HepG2 (cell line): ENCODE results near the gene SLIT3. TPM values are rescaled to one million over a fixed set of nuclear protein-coding genes. Genes with fewer than 3 reads are reported as not detected.

ENCODE experiments used
- ATAC-seq: fragments of 200-7000 bp; cut with Tn5 transposase; 3 replicates; pipeline ENCODE4 v1.9.1; 2020; ENCODE audit warnings: mild to moderate bottlenecking, moderate library complexity
- BruUV-seq: library from RNA; stranded (reverse); fragments of 400-500 nt; replicated peaks from 2 replicates; lab custom pipeline; 2021; lab: Mats Ljungman, UMichigan
- CTCF ChIA-PET: fragments of 300-600 bp; formaldehyde crosslinking; extraction: SDS; loops from one replicate; lab custom pipeline; 2021; ENCODE audit warnings: low total read pairs, inconsistent platforms, low intra/inter-chr PET ratio; lab: Yijun Ruan, JAX
- POLR2A ChIA-PET: fragments of 350-600 bp; sonication (Branson Sonifier 250); formaldehyde crosslinking; loops from one replicate; lab custom pipeline; 2020; ENCODE audit warnings: antibody characterized with exemption, inconsistent platforms; lab: Yijun Ruan, JAX
- DNase-seq: peaks from one replicate; pipeline ENCODE4 v3.0.0-alpha.2; 2015; ENCODE audit warnings: low spot score
- FAIRE-seq: peaks from 3 replicates; lab custom pipeline; 2011; peaks lifted over from hg19 to GRCh38; lab: Jason Lieb, UNC
- H2AFZ ChIP-seq: one replicate; pipeline ENCODE4 v1.6.1; 2011; ENCODE audit warnings: low read length, inconsistent platforms
- H3K27ac ChIP-seq: fragments of 300-600 bp; 3 replicates; pipeline ENCODE4 v1.8.0; 2011; ENCODE audit warnings: mixed run types, mild to moderate bottlenecking, mixed read lengths, low read length, inconsistent platforms; ENCODE audit not compliant: insufficient read depth; ENCODE audit errors: extremely low read length
- H3K27me3 ChIP-seq, 2 experiments: fragments of 200-600 bp in 1 of 2; 2 replicates in 1 of 2; 3 replicates in 1 of 2; pipeline versions ENCODE4 v1.6.0 to v1.8.0; 2011; ENCODE audit warnings: low read length in 2 of 2, mild to moderate bottlenecking in 2 of 2, moderate library complexity in 2 of 2, inconsistent platforms in 1 of 2; ENCODE audit not compliant: insufficient read depth in 2 of 2, control insufficient read depth in 1 of 2
- H3K36me3 ChIP-seq, 2 experiments: fragments of 200-600 bp in 1 of 2; replicated peaks in 1 of 2; 2 replicates in 1 of 2; 3 replicates in 1 of 2; pipeline versions ENCODE4 v1.5.1 to v1.8.0; 2011; ENCODE audit warnings: low read length in 2 of 2, inconsistent platforms in 1 of 2; ENCODE audit not compliant: insufficient read depth in 2 of 2, control insufficient read depth in 1 of 2
- H3K4me1 ChIP-seq: 2 replicates; pipeline ENCODE4 v1.5.1; 2012; ENCODE audit warnings: low read length, inconsistent platforms; ENCODE audit not compliant: insufficient read depth
- H3K4me2 ChIP-seq: 2 replicates; pipeline ENCODE4 v1.6.0; 2011; ENCODE audit warnings: low read depth, low read length, inconsistent platforms
- H3K4me3 ChIP-seq, 3 experiments: fragments of 200-600 bp in 1 of 3; sonication (generic), shearing (Covaris generic) in 1 of 3; replicated peaks in 1 of 3; 2 replicates each; pipeline ENCODE4 v1.5.1; 2011 to 2016; ENCODE audit warnings: low read length in 3 of 3, inconsistent platforms in 2 of 3, low read depth in 2 of 3, mild to moderate bottlenecking in 2 of 3, control low read depth in 1 of 3, mixed read lengths in 1 of 3; ENCODE audit not compliant: insufficient read depth in 1 of 3
- H3K79me2 ChIP-seq: one replicate; pipeline ENCODE4 v1.6.1; 2011; ENCODE audit warnings: low read length, inconsistent platforms; ENCODE audit not compliant: insufficient read depth
- H3K9ac ChIP-seq: 2 replicates; pipeline ENCODE4 v1.6.0; 2011; ENCODE audit warnings: mild to moderate bottlenecking, low read depth, low read length, inconsistent platforms; ENCODE audit not compliant: insufficient read depth
- H3K9me3 ChIP-seq: 2 replicates; pipeline ENCODE4 v1.5.1; 2012; ENCODE audit warnings: mild to moderate bottlenecking, low read length
- H4K20me1 ChIP-seq: 2 replicates; pipeline ENCODE4 v1.6.0; 2011; ENCODE audit warnings: inconsistent platforms, mild to moderate bottlenecking, low read length, moderate library complexity; ENCODE audit not compliant: insufficient read depth
- AKAP8 ChIP-seq: sonication (generic); formaldehyde crosslinking; IDR thresholded peaks from 2 replicates; pipeline ENCODE4 v1.5.1; 2020; ENCODE audit warnings: mild to moderate bottlenecking, missing genetic modification reagents
- HDAC6 ChIP-seq: fragments of 200-600 bp; sonication (generic); IDR thresholded peaks from 2 replicates; pipeline ENCODE4 v1.7.0; 2017; ENCODE audit warnings: mild to moderate bottlenecking, antibody characterized with exemption, low read length, low read depth
- KDM3A ChIP-seq: IDR thresholded peaks from 2 replicates; pipeline ENCODE4 v1.6.1; 2018; ENCODE audit warnings: low read depth, missing compliant biosample characterization
- KLF15 ChIP-seq: sonication (generic); formaldehyde crosslinking; IDR thresholded peaks from 2 replicates; pipeline ENCODE4 v1.8.1; 2023; ENCODE audit warnings: borderline replicate concordance, mild to moderate bottlenecking, inconsistent platforms, missing genetic modification reagents, mixed read lengths
- MIXL1 ChIP-seq: IDR thresholded peaks from 2 replicates; pipeline ENCODE4 v1.6.1; 2016
- PAF1 ChIP-seq: IDR thresholded peaks from 2 replicates; pipeline ENCODE4 v1.6.1; 2016; ENCODE audit warnings: missing genetic modification reagents, missing compliant biosample characterization
- SNAPC5 ChIP-seq: sonication (generic); formaldehyde crosslinking; IDR thresholded peaks from 2 replicates; pipeline ENCODE4 v1.8.1; 2023; ENCODE audit warnings: mild to moderate bottlenecking, missing genetic modification reagents, borderline replicate concordance
- ZNF552 ChIP-seq: sonication (generic); formaldehyde crosslinking; IDR thresholded peaks from 2 replicates; pipeline ENCODE4 v1.9.0; 2022; ENCODE audit warnings: missing genetic modification reagents, mild to moderate bottlenecking, borderline replicate concordance
- ZNF703 ChIP-seq: sonication (generic); formaldehyde crosslinking; IDR thresholded peaks from 2 replicates; pipeline ENCODE4 v1.5.1; 2020; ENCODE audit warnings: missing genetic modification reagents, mild to moderate bottlenecking, moderate library complexity, borderline replicate concordance
- ZNF782 ChIP-seq: sonication (generic); formaldehyde crosslinking; IDR thresholded peaks from 2 replicates; pipeline ENCODE4 v1.4.0; 2020; ENCODE audit warnings: missing genetic modification reagents, mild to moderate bottlenecking, borderline replicate concordance
- ZSCAN22 ChIP-seq: sonication (generic); formaldehyde crosslinking; IDR thresholded peaks from 2 replicates; pipeline ENCODE4 v1.4.0; 2020; ENCODE audit warnings: mild to moderate bottlenecking, missing genetic modification reagents
- WGBS: methylation state at CpG from one replicate; pipeline ENCODE4 v1.1.6; 2017; ENCODE audit warnings: low lambda C conversion rate; 5-methylcytosine and 5-hydroxymethylcytosine counted together
- in situ Hi-C: cut with HindIII; loops from 2 replicates; pipeline ENCODE4 v1.10.0; 2017; ENCODE audit warnings: low pct_unique_long_range_greater_than_20kb; ENCODE audit not compliant: extremely low pct_ligation_motif_present
- intact Hi-C: fragments of 100-400 bp; cut with micrococcal nuclease; formaldehyde crosslinking; loops from one replicate; pipeline ENCODE4 v1.10.0; 2022; ENCODE audit not compliant: unreplicated experiment
- polyA plus RNA-seq, 8 experiments: library from polyadenylated mRNA; depleted of rRNA in 3 of 8; stranded (reverse) in 7 of 8; unstranded in 1 of 8; fragments of >200 nt; fragmentation: Illumina TruSeq in 4 of 8; extraction: Trizol in 4 of 8; gene quantifications; 2 replicates each; pipeline versions ENCODE4 v1.2.1 to v1.2.3, GENCODE V29; 2011 to 2016; ENCODE audit warnings: low read depth in 4 of 8, missing spikeins in 1 of 8, mixed read lengths in 1 of 8; ENCODE audit not compliant: insufficient read depth in 1 of 8
- total RNA-seq, 5 experiments: library from RNA; depleted of rRNA; stranded (reverse); fragments of >200 nt; fragmentation: Illumina TruSeq; extraction: Trizol; gene quantifications; 2 replicates each; pipeline ENCODE4 v1.2.3, GENCODE V29; 2016; ENCODE audit warnings: low read depth in 1 of 5

Gene SLIT3
- total and polyA plus RNA-seq, 2 of the 13 experiments (the other 11 are each of a cell fraction or from before 2014, with no cell fraction given) = not detected

DNA sequence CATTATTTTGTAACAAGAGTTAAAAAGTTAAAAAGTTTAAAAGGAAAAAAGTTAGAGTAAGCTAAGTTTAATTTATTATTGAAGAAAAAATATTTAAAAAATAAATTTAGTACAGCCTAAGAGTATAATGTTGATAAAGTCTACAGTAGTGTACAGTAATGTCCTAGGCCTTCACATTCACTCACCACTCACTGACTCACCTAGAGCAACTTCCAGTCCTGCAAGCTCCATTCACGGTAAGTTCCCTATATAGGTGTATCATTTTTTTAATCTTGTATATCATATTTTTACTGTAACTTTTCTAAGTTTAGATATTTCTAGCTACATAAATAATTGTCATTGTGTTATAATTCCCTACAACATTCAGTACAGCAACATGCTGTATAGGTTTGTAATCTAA, 652.4 kb downstream of the SLIT3 start:
- H4K20me1 ChIP-seq = no peaks in the 10 kb centered on the region
- BruUV-seq = no TSS peak
- H2AFZ ChIP-seq = no peak overlapping the region
- no peak overlapping the region for H3K9ac ChIP-seq
- DNase-seq = no peak
- H3K36me3 ChIP-seq = no peaks in the 10 kb centered on the region
- TF ChIP-seq PAF1 (CRISPR knock-in tag) (no peak), ZNF552 (no peak), HDAC6 (no peak), ZNF703 (CRISPR knock-in tag) (no peak), AKAP8 (CRISPR knock-in tag) (no peak), KLF15 (CRISPR knock-in tag) (no peak), ZNF782 (CRISPR knock-in tag) (no peak), SNAPC5 (CRISPR knock-in tag) (no peak), KDM3A (CRISPR knock-in tag) (no peak), ZSCAN22 (CRISPR knock-in tag) (no peak), MIXL1 (CRISPR knock-in tag) (no peak)
- TF ChIP-seq, all 625 proteins: peak for 0
- Histone ChIP-seq H3K4me1 (peaks cover 6% of the 10 kb centered on the region; the same call in 1 of the 2 replicates), H3K4me3 (no peak overlapping the region), H3K4me2 (no peak overlapping the region), H3K27me3 (no peaks in the 10 kb centered on the region), H3K9me3 (no peaks in the 10 kb centered on the region), H3K79me2 (no peaks in the 10 kb centered on the region), H3K27ac (no peak overlapping the region)
- ATAC-seq (no peak), FAIRE-seq (no peak)
- POLR2A ChIA-PET = no interaction called here
- intact Hi-C loops = no loop called here
- in situ Hi-C loops = no loop called here
- 15% methylated on average over 1 of the region's 1 CpG for WGBS
- CTCF ChIA-PET = no interaction called here
